Measurements from ENCODE around the gene TXNL4A. TPM values are rescaled to one million over a fixed set of nuclear protein-coding genes. Genes with fewer than 3 reads are reported as not detected.
A peak's percentile ranks its signal among the peaks of the same experiment; 100 is the strongest.

The TXNL4A gene
- total RNA-seq, 3 donors from 2014 or later: 64.1 to 83.4 (median 76.7) TPM

DNA sequence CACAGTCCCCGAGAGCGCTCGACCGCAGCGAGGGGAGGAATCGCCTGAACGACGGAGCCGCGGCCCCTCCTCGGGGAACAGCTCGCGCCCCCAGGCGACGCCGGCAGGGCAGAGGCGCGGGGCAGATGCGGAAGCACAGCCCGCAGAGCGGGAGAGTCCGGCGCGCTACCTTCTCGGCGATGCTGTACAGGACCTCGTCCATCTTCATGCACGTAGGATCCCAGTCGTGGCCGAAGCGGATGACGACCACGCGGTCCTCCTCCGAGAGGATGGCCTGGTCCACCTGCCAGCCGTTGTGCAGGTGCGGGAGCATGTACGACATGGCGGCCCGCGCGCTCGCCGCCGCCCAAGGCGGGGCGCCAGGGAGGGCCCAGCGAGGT is 302 bp downstream of the TXNL4A start:
- H3K36me3 ChIP-seq (ENCODE audit: low read depth): no peaks in the 10 kb centered on the region
- DNase-seq (peak; percentile 64 to 83 (median 81)), ATAC-seq (peak; percentile 79)
- H3K4me3 ChIP-seq: peak overlapping the region; percentile 95
- intact Hi-C loops (cut with DNase I, micrococcal nuclease): loop anchor here in 1 of 2 donors (5.0 kb wide), 1 partner anchor 159 kb away; no protein-coding TSS in a partner anchor
- H3K9me3 ChIP-seq: no peaks in the 10 kb centered on the region
- no peak for TF ChIP-seq CTCF (IDR thresholded peaks at IDR 0.05)
- peaks cover 13% of the 10 kb centered on the region for H3K4me1 ChIP-seq (ENCODE audit: low read depth)

- DNase-seq (no peak), ATAC-seq (no peak)
- H3K4me3 ChIP-seq: peak overlapping the region; percentile 95
- intact Hi-C loops (cut with DNase I, micrococcal nuclease): loop anchor here in 1 of 2 donors (5.0 kb wide), 1 partner anchor 160 kb away; no protein-coding TSS in a partner anchor
- TF ChIP-seq CTCF (IDR thresholded peaks at IDR 0.05): no peak
- H3K9me3 ChIP-seq: no peaks in the 10 kb centered on the region
- no peaks in the 10 kb centered on the region for H3K36me3 ChIP-seq (ENCODE audit: low read depth)
- peaks cover 13% of the 10 kb centered on the region for H3K4me1 ChIP-seq (ENCODE audit: low read depth)
Measured at GRCh38 chr18:79987566-79987965, 797 bp downstream of the TXNL4A start.

- ATAC-seq (no peak), DNase-seq (no peak)
- Histone ChIP-seq H3K36me3 (ENCODE audit: low read depth) (no peaks in the 10 kb centered on the region), H3K9me3 (no peaks in the 10 kb centered on the region), H3K4me1 (ENCODE audit: low read depth) (peaks cover 13% of the 10 kb centered on the region), H3K4me3 (no peak overlapping the region)
- intact Hi-C loops (cut with DNase I, micrococcal nuclease): loop anchor here in 1 of 2 donors (5.0 kb wide), 1 partner anchor 161 kb away; no protein-coding TSS in a partner anchor
- no peak for TF ChIP-seq CTCF (IDR thresholded peaks at IDR 0.05)
Measured at GRCh38 chr18:79986726-79987125, 1.6 kb downstream of the TXNL4A start.

- peaks cover 13% of the 10 kb centered on the region for H3K4me1 ChIP-seq (ENCODE audit: low read depth)
- TF ChIP-seq CTCF (IDR thresholded peaks at IDR 0.05): no peak
Measured at GRCh38 chr18:79985172-79985571, 3.2 kb downstream of the TXNL4A start.

DNA sequence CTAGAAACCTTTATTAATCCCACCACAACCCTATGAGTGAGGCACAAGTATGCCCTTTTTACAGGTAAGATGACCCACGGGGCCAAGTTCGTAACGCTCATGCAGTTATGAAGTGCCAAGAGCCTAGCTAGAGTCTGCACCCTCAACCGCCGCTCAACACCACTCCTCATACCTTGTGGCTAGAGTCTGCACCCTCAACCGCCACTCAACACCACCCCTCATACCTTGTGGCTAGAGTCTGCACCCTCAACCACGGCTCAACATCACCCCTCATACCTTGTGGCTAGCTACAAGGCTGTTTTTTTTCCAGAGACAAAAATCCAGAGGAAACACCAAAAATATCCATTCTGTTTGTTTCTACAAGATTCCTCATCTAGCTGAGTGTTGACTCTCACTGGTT is 4.6 kb downstream of the TXNL4A start:
- Histone ChIP-seq H3K4me3 (no peak overlapping the region), H3K36me3 (ENCODE audit: low read depth) (no peaks in the 10 kb centered on the region), H3K4me1 (ENCODE audit: low read depth) (peaks cover 13% of the 10 kb centered on the region), H3K9me3 (no peaks in the 10 kb centered on the region)
- ATAC-seq (no peak), DNase-seq (no peak)
- TF ChIP-seq CTCF (IDR thresholded peaks at IDR 0.05): no peak
- intact Hi-C loops (cut with DNase I, micrococcal nuclease): no loop called here

More at GRCh38 chr18:79985172-79985571, 3.2 kb downstream of the TXNL4A start:
- intact Hi-C loops (cut with DNase I, micrococcal nuclease): loop anchor here in 1 of 2 donors (5.0 kb wide), 1 partner anchor 162 kb away; no protein-coding TSS in a partner anchor
- H3K36me3 ChIP-seq (ENCODE audit: low read depth): no peaks in the 10 kb centered on the region
- H3K9me3 ChIP-seq: no peaks in the 10 kb centered on the region
- ATAC-seq (no peak), DNase-seq (no peak)
- H3K4me3 ChIP-seq: no peak overlapping the region

GRCh38 chr18:79983253-79983652 is 5.1 kb downstream of the TXNL4A start:
- Histone ChIP-seq H3K36me3 (ENCODE audit: low read depth) (no peaks in the 10 kb centered on the region), H3K4me1 (ENCODE audit: low read depth) (peaks cover 13% of the 10 kb centered on the region), H3K4me3 (no peak overlapping the region), H3K9me3 (no peaks in the 10 kb centered on the region)
- ATAC-seq (no peak), DNase-seq (no peak)
- intact Hi-C loops (cut with DNase I, micrococcal nuclease): no loop called here
- no peak for TF ChIP-seq CTCF (IDR thresholded peaks at IDR 0.05)
